HepG2 (cell line): ENCODE data around the gene MVP. TPM values are rescaled to one million over a fixed set of nuclear protein-coding genes. Genes with fewer than 3 reads are reported as not detected.

ENCODE experiments used
- ATRX ChIP-seq: sonication (generic); formaldehyde crosslinking; IDR thresholded peaks from 2 replicates; pipeline ENCODE4 v1.4.0; 2020; ENCODE audit warnings: missing genetic modification reagents, borderline replicate concordance
- EP300 ChIP-seq, 3 experiments: sonication (generic) in 1 of 3; formaldehyde crosslinking in 1 of 3; IDR thresholded peaks; 2 replicates each; pipeline versions ENCODE4 v1.5.1 to v1.6.1; 2011 to 2020; ENCODE audit warnings: low read depth in 2 of 3, low read length in 2 of 3, borderline replicate concordance in 1 of 3, improper control_type of control experiment in 1 of 3, mild to moderate bottlenecking in 1 of 3, missing genetic modification reagents in 1 of 3, moderate library complexity in 1 of 3
- FOXM1 ChIP-seq: sonication (generic); formaldehyde crosslinking; IDR thresholded peaks from 2 replicates; pipeline ENCODE4 v1.5.0; 2020; ENCODE audit warnings: missing genetic modification reagents
- HBP1 ChIP-seq: IDR thresholded peaks from 2 replicates; pipeline ENCODE4 v1.6.1; 2016; ENCODE audit warnings: low read depth, control low read depth
- HOXD1 ChIP-seq: sonication (generic); formaldehyde crosslinking; IDR thresholded peaks from 2 replicates; pipeline ENCODE4 v1.5.0; 2020; ENCODE audit warnings: missing genetic modification reagents
- KDM3A ChIP-seq: IDR thresholded peaks from 2 replicates; pipeline ENCODE4 v1.6.1; 2018; ENCODE audit warnings: low read depth, missing compliant biosample characterization
- MAFG ChIP-seq: sonication (generic); formaldehyde crosslinking; IDR thresholded peaks from 2 replicates; pipeline ENCODE4 v1.5.1; 2020; ENCODE audit warnings: mild to moderate bottlenecking, missing genetic modification reagents
- MYC ChIP-seq: sonication (generic); formaldehyde crosslinking; IDR thresholded peaks from 2 replicates; pipeline ENCODE4 v1.9.0; 2021; ENCODE audit warnings: missing genetic modification reagents, borderline replicate concordance
- PCBP1 ChIP-seq: fragments of 200-400 bp; formaldehyde crosslinking; IDR thresholded peaks from 2 replicates; pipeline ENCODE4 v1.6.1; 2017; ENCODE audit warnings: mild to moderate bottlenecking, low read depth, low read length, borderline replicate concordance
- SOX6 ChIP-seq, 2 experiments: fragments of 450-650 bp in 1 of 2; sonication (generic) in 1 of 2; formaldehyde crosslinking in 1 of 2; IDR thresholded peaks; 2 replicates each; pipeline versions ENCODE4 v1.4.0 to v1.6.1; 2017 to 2020; ENCODE audit warnings: antibody characterized with exemption in 1 of 2, mild to moderate bottlenecking in 1 of 2, missing genetic modification reagents in 1 of 2
- TOE1 ChIP-seq: sonication (generic); formaldehyde crosslinking; IDR thresholded peaks from 2 replicates; pipeline ENCODE4 v1.4.0; 2020; ENCODE audit warnings: mild to moderate bottlenecking, missing genetic modification reagents
- U2AF1 ChIP-seq: fragments of 200-400 bp; formaldehyde crosslinking; optimal IDR thresholded peaks from 2 replicates; pipeline ENCODE3; 2017; ENCODE audit warnings: mild to moderate bottlenecking, low read depth, low read length
- ZBTB33 ChIP-seq: sonication (generic); formaldehyde crosslinking; IDR thresholded peaks from 2 replicates; pipeline ENCODE4 v1.4.0; 2020; ENCODE audit warnings: missing genetic modification reagents
- ZNF34 ChIP-seq: sonication (generic); formaldehyde crosslinking; IDR thresholded peaks from 2 replicates; pipeline ENCODE4 v1.4.0; 2020; ENCODE audit warnings: mild to moderate bottlenecking, missing genetic modification reagents, borderline replicate concordance
- ZNF512B ChIP-seq: sonication (generic); formaldehyde crosslinking; IDR thresholded peaks from 2 replicates; pipeline ENCODE4 v1.5.1; 2020; ENCODE audit warnings: missing genetic modification reagents, mild to moderate bottlenecking, borderline replicate concordance
- ZNF687 ChIP-seq: sonication (generic); formaldehyde crosslinking; IDR thresholded peaks from 2 replicates; pipeline ENCODE4 v1.5.1; 2020; ENCODE audit warnings: mild to moderate bottlenecking, missing genetic modification reagents, moderate library complexity
- polyA plus RNA-seq, 8 experiments: library from polyadenylated mRNA; depleted of rRNA in 3 of 8; stranded (reverse) in 7 of 8; unstranded in 1 of 8; fragments of >200 nt; fragmentation: Illumina TruSeq in 4 of 8; extraction: Trizol in 4 of 8; gene quantifications; 2 replicates each; pipeline versions ENCODE4 v1.2.1 to v1.2.3, GENCODE V29; 2011 to 2016; ENCODE audit warnings: low read depth in 4 of 8, missing spikeins in 1 of 8, mixed read lengths in 1 of 8; ENCODE audit not compliant: insufficient read depth in 1 of 8
- total RNA-seq, 5 experiments: library from RNA; depleted of rRNA; stranded (reverse); fragments of >200 nt; fragmentation: Illumina TruSeq; extraction: Trizol; gene quantifications; 2 replicates each; pipeline ENCODE4 v1.2.3, GENCODE V29; 2016; ENCODE audit warnings: low read depth in 1 of 5

MVP gene
- total and polyA plus RNA-seq, 2 of the 13 experiments (the other 11 are each of a cell fraction or from before 2014, with no cell fraction given) = 22.9 to 43.5 TPM

- peak; percentile 36; the same call in 1 of the 2 replicates for TF ChIP-seq ZNF687 (CRISPR knock-in tag)
- 0 out of 2 replicates have a peak, but pooled peaks have one; percentile 5 for TF ChIP-seq MAFG (CRISPR knock-in tag)
- TF ChIP-seq EP300 (IDR thresholded peaks at IDR 0.05; ENCODE audit: low read depth in 2 of 2, low read length in 2 of 2) = no peak
- no peak for TF ChIP-seq EP300 (CRISPR knock-in tag; IDR thresholded peaks at IDR 0.05; ENCODE audit: borderline replicate concordance)
- TF ChIP-seq MYC (CRISPR knock-in tag) = 0 out of 2 replicates have a peak, but pooled peaks have one; percentile 23
- TF ChIP-seq HOXD1 = no peak
- no peak for TF ChIP-seq FOXM1 (CRISPR knock-in tag)
- TF ChIP-seq SOX6 (IDR thresholded peaks at IDR 0.05) = no peak
- no peak for TF ChIP-seq SOX6 (CRISPR knock-in tag; IDR thresholded peaks at IDR 0.05)
- TF ChIP-seq HBP1 (CRISPR knock-in tag) = no peak
- no peak for TF ChIP-seq ATRX (CRISPR knock-in tag)
- no peak for TF ChIP-seq TOE1 (CRISPR knock-in tag)
- TF ChIP-seq ZBTB33 (CRISPR knock-in tag) = peak; percentile 77; the same call in 1 of the 2 replicates
- no peak for TF ChIP-seq ZNF512B (CRISPR knock-in tag)
- no peak for TF ChIP-seq U2AF1
- TF ChIP-seq KDM3A = no peak
- TF ChIP-seq ZNF34 = no peak
- 0 out of 2 replicates have a peak, but pooled peaks have one; percentile 56 for TF ChIP-seq PCBP1
These were observed 6.4 kb upstream of the MVP start (continued) for GRCh38 chr16:29813644-29814562.
